CD8-positive, alpha-beta memory T cell (primary cell): ENCODE measurements around the gene HSD17B8. TPM values are rescaled to one million over a fixed set of nuclear protein-coding genes. Genes with fewer than 3 reads are reported as not detected.

ENCODE experiments used
- CTCF ChIA-PET: fragments of 350-600 bp; sonication (Branson Sonifier 250); formaldehyde crosslinking; loops from one replicate; lab custom pipeline; 2021; ENCODE audit warnings: antibody characterized with exemption; lab: Charles Lee
- POLR2A ChIA-PET: fragments of 350-600 bp; sonication (Branson Sonifier 250); formaldehyde crosslinking; loops from one replicate; lab custom pipeline; 2021; ENCODE audit warnings: antibody characterized with exemption; lab: Charles Lee
- DNase-seq, 5 donors: peaks; one replicate each; pipeline versions ENCODE4 v3.0.0 to v3.0.0-alpha.2; 2020 to 2022; ENCODE audit warnings: mixed read lengths in 1 of 5
- H3K27ac ChIP-seq: one replicate; pipeline ENCODE4 v1.7.0; 2013; ENCODE audit warnings: low read depth, mild to moderate bottlenecking, low read length, moderate library complexity
- H3K27me3 ChIP-seq: 2 replicates; pipeline ENCODE4 v1.7.0; 2013; ENCODE audit warnings: low read length, mild to moderate bottlenecking; ENCODE audit not compliant: insufficient read depth, poor library complexity, severe bottlenecking
- H3K36me3 ChIP-seq: 2 replicates; pipeline ENCODE4 v1.7.0; 2013; ENCODE audit warnings: mild to moderate bottlenecking, low read length, moderate library complexity; ENCODE audit not compliant: insufficient read depth
- H3K4me1 ChIP-seq: 2 replicates; pipeline ENCODE4 v1.7.0; 2013; ENCODE audit warnings: mild to moderate bottlenecking, low read length, moderate library complexity; ENCODE audit not compliant: insufficient read depth
- H3K4me3 ChIP-seq: 2 replicates; pipeline ENCODE4 v1.7.0; 2013; ENCODE audit warnings: mild to moderate bottlenecking, low read length
- H3K9me3 ChIP-seq: 2 replicates; pipeline ENCODE4 v1.7.0; 2013; ENCODE audit warnings: mild to moderate bottlenecking, low read length
- H3K27ac Mint-ChIP-seq, 8 donors: one replicate each; pipeline ENCODE4 v1.8.0; 2020 to 2021; ENCODE audit warnings: mixed read lengths in 8 of 8, mild to moderate bottlenecking in 6 of 8, inconsistent platforms in 3 of 8, moderate library complexity in 3 of 8
- H3K27me3 Mint-ChIP-seq, 2 donors: one replicate each; pipeline ENCODE4 v1.8.0; 2020 to 2021; ENCODE audit warnings: mixed read lengths in 2 of 2, mild to moderate bottlenecking in 1 of 2, moderate library complexity in 1 of 2
- H3K36me3 Mint-ChIP-seq, 3 donors: one replicate each; pipeline ENCODE4 v1.8.0; 2020 to 2021; ENCODE audit warnings: mixed read lengths in 3 of 3, inconsistent platforms in 1 of 3, mild to moderate bottlenecking in 1 of 3
- H3K4me1 Mint-ChIP-seq, 3 donors: one replicate each; pipeline ENCODE4 v1.8.0; 2020 to 2021; ENCODE audit warnings: mixed read lengths in 3 of 3, inconsistent platforms in 1 of 3, mild to moderate bottlenecking in 1 of 3
- H3K4me3 Mint-ChIP-seq, 7 donors: one replicate each; pipeline ENCODE4 v1.8.0; 2020 to 2021; ENCODE audit warnings: mixed read lengths in 7 of 7, mild to moderate bottlenecking in 6 of 7, moderate library complexity in 4 of 7, inconsistent platforms in 2 of 7
- H3K9me3 Mint-ChIP-seq, 5 donors: one replicate each; pipeline ENCODE4 v1.8.0; 2020 to 2022; ENCODE audit warnings: mixed read lengths in 5 of 5, mild to moderate bottlenecking in 3 of 5, moderate library complexity in 2 of 5, inconsistent platforms in 1 of 5
- polyA plus RNA-seq: library from polyadenylated mRNA; unstranded; fragments of 300-500 nt; fragmentation: Illumina TruSeq; gene quantifications from one replicate; pipeline ENCODE4 v1.2.3, GENCODE V29; 2021
- total RNA-seq, 2 experiments: library from RNA; stranded (reverse); gene quantifications; one replicate each; pipeline ENCODE4 v1.2.3, GENCODE V29; 2021

Gene HSD17B8
- total and polyA plus RNA-seq, 3 experiments from 2014 or later = 21.3 to 50.7 (median 23.5) TPM

DNA sequence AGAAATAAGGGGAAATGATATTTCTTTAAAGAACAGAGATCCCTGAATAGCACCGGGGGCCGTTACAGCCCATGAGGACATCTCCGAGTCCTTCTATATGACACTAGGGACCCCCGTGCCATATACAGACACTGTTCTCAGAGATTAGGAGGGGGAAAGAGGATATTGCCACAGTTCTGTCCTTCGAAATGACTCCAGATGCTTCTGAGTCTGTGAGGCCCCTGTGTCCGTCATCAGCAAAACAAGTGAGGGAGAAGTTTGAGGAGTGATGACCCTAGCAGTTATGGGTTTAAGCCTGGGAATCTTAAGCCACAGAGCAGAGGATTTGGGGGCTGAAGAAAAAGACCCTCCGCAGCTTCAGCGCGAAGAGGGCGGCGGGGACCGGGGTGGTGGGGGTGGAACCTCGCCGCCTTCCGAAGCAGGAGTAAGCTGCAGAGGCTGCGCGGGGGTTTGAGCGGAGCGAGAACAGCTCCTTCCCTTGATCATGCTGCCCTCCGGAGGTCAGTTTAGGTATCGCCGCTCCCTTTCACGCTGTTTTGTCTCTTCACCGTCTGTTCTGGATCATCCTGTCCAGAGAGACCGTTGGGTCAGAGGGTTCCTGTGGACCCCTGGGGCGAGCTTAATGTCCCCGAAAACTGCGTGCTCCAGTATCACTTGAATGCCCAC, 43.7 kb downstream of the HSD17B8 start:
- peak overlapping the region; percentile 82 to 96 (median 89) for H3K4me3 Mint-ChIP-seq
- Histone ChIP-seq H3K36me3 (peaks cover 7% of the 10 kb centered on the region), H3K4me3 (peak overlapping the region; percentile 70), H3K9me3 (no peaks in the 10 kb centered on the region), H3K27me3 (no peaks in the 10 kb centered on the region), H3K27ac (peak overlapping the region; percentile 90), H3K4me1 (peaks cover 24% of the 10 kb centered on the region)
- no peaks in the 10 kb centered on the region for H3K9me3 Mint-ChIP-seq
- peak; percentile 81 to 91 (median 87) for DNase-seq
- peaks cover 0 to 27% (median 13%) of the 10 kb centered on the region in 3 donors for H3K36me3 Mint-ChIP-seq
- POLR2A ChIA-PET = interaction anchor here (0.5 to 4.4 kb wide), 13 partner anchors 23 to 533 kb away, joined by 3 to 24 read pairs (median 6); partner anchors contain the start of genes B3GALT4, HSD17B8, RING1 and RPS18
- H3K27ac Mint-ChIP-seq = peak overlapping the region; percentile 95 to 99 (median 98)
- CTCF ChIA-PET = interaction anchor here (0.7 to 4.8 kb wide), 49 partner anchors 10 to 276 kb away, joined by 3 to 101 read pairs (median 5); partner anchors contain the start of genes B3GALT4, CUTA, HLA-DPA1 and HLA-DPB1
- peaks cover 32 to 42% (median 38%) of the 10 kb centered on the region in 3 donors for H3K4me1 Mint-ChIP-seq
- peaks cover 2 to 8% of the 10 kb centered on the region in 2 donors for H3K27me3 Mint-ChIP-seq

DNA sequence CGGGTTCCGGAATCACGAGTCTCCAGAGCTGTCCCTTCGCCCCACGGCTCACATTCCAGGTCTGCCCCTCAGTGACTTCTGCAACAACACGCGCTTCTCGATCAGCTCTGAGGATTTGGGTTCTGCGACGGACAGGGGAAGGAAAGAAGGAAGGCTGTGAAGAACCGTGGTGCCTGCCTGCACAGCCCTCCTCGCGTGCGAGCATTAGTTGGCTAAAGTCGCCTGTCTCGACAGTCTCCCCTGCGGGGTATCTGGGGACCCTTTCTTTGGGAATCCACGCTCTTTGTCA, 44.1 kb downstream of the HSD17B8 start:
- Mint-ChIP-seq H3K4me1 (peaks cover 32 to 42% (median 38%) of the 10 kb centered on the region in 3 donors), H3K27ac (peak overlapping the region; percentile 95 to 99 (median 98)), H3K4me3 (peak overlapping the region; percentile 82 to 96 (median 89)), H3K27me3 (peaks cover 2 to 4% of the 10 kb centered on the region in 2 donors), H3K36me3 (peaks cover 0 to 27% (median 13%) of the 10 kb centered on the region in 3 donors), H3K9me3 (no peaks in the 10 kb centered on the region)
- H3K27ac ChIP-seq = peak overlapping the region; percentile 90
- H3K27me3 ChIP-seq = no peaks in the 10 kb centered on the region
- peak overlapping the region; percentile 70 for H3K4me3 ChIP-seq
- H3K9me3 ChIP-seq = no peaks in the 10 kb centered on the region
- DNase-seq = peak in 1 of 5 donors; percentile 18
- ChIA-PET POLR2A (interaction anchor here (0.5 to 4.4 kb wide), 12 partner anchors 22 to 532 kb away, joined by 3 to 24 read pairs (median 8); partner anchors contain the start of genes B3GALT4, HSD17B8, RGL2 and RING1), CTCF (interaction anchor here (0.7 to 4.8 kb wide), 46 partner anchors 10 to 277 kb away, joined by 3 to 101 read pairs (median 5); partner anchors contain the start of genes B3GALT4, CUTA, HLA-DPA1 and HLA-DPB1)
- peaks cover 7% of the 10 kb centered on the region for H3K36me3 ChIP-seq
- peaks cover 24% of the 10 kb centered on the region for H3K4me1 ChIP-seq

DNA sequence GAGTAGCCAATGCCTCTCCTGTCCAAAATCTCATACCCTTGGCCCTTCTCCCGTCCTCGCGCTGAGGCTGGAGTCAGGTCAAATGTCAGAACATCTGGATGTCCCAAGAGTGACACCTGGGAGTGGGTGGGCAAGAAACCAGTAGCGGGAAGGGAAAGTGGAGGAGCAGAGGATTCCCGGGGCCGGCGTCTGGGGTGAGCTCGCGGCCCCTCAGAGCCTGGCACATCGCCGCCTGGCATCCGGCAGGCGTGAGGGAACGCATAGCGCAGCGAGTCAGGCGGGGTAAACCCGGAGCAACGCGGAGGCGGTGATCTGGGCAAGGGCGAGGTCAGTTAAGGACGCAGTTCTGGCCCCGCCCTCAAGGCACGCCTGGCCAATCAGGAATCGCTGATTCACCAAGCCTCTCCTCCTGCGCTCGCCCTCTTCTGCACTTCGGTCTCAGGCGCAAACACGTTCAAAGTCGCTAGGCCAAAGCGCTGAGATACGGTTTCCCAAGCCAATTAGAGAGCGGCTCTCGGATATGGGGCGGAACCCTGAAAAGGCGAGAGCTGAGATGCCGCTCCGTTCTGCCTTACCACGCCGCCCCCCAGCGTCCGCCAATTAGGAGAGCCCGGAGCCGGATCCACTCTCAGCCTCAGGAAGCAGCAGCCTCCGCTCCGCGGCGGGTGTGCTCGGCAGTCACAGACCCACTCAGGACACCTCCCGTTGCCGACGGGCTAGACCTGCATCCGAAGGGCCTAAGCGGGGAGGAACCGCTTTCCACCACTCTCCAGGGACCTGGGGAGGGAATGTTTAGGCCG, 44.7 kb downstream of the HSD17B8 start:
- peak overlapping the region; percentile 90 for H3K27ac ChIP-seq
- POLR2A ChIA-PET = interaction anchor here (0.5 to 4.4 kb wide), 17 partner anchors 15 to 277 kb away, joined by 3 to 26 read pairs (median 7); partner anchors contain the start of genes B3GALT4, HSD17B8, PFDN6 and RGL2
- H3K27ac Mint-ChIP-seq = peak overlapping the region; percentile 95 to 99 (median 98)

DNA sequence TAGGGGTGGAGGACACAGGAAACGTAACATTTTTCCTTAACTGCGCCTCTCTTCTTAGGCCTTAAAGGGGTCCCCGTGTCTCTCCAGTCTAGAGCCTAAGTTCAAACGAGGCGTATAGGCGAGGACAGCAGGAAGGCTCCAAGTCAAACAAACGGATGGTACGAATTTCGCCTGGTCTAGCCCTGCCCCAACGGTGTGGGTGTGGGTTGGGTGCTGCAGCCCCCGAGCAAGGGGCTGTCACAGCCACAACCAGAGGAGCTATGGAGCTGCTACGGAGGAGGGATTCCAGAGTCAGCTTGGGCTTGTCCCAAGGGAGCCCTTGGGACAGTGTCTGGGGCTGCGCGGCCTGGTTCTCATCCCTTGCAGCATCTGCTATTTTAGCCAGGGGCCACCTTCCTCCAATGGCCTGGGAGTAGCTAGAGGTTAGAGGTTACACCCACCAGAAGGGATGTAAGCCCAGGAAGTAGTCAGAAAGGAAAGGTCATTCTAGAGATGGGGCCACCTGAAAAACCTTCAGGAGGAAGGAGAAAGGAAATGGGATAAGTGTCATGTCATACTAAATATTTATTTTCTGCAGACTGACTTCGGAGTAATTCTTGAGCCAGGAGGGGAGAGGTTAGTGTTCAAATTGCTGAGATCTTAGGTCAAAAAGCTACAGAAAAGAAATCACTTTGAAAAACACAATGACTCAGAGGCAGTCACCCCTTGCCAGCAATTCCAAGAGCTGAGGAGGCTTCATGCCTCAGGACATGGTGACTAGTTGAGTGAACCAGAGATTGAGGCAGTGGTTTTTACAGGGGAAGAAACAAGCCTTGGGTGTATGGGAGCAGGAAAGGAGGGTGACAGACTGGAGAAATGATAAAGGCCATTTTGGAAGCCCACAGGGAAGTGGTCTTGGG, 45.5 kb downstream of the HSD17B8 start:
- ChIA-PET POLR2A (interaction anchor here (0.5 to 4.4 kb wide), 14 partner anchors 14 to 278 kb away, joined by 3 to 26 read pairs (median 6); partner anchors contain the start of genes B3GALT4, HSD17B8, PFDN6 and RING1), CTCF (interaction anchor here (0.9 to 4.8 kb wide), 13 partner anchors 11 to 168 kb away, joined by 3 to 101 read pairs (median 7); partner anchors contain the start of genes CUTA, RGL2, RPS18 and VPS52)
- H3K36me3 Mint-ChIP-seq = peaks cover 0 to 31% (median 13%) of the 10 kb centered on the region in 3 donors
- Histone ChIP-seq H3K27me3 (no peaks in the 10 kb centered on the region), H3K36me3 (peaks cover 7% of the 10 kb centered on the region), H3K9me3 (no peaks in the 10 kb centered on the region), H3K27ac (peak overlapping the region; percentile 89), H3K4me3 (peak overlapping the region; percentile 74), H3K4me1 (peaks cover 24% of the 10 kb centered on the region)
- H3K4me3 Mint-ChIP-seq = peak overlapping the region; percentile 82 to 96 (median 89)
- H3K9me3 Mint-ChIP-seq = no peaks in the 10 kb centered on the region
- H3K27me3 Mint-ChIP-seq = peaks cover 2 to 4% of the 10 kb centered on the region in 2 donors
- peak overlapping the region; percentile 95 to 98 (median 98) for H3K27ac Mint-ChIP-seq
- peaks cover 32 to 42% (median 38%) of the 10 kb centered on the region in 3 donors for H3K4me1 Mint-ChIP-seq
- no peak for DNase-seq

More for the DNA sequence above, 44.7 kb downstream of the HSD17B8 start:
- Mint-ChIP-seq H3K4me3 (peak overlapping the region; percentile 82 to 96 (median 89)), H3K9me3 (no peaks in the 10 kb centered on the region), H3K36me3 (peaks cover 0 to 28% (median 13%) of the 10 kb centered on the region in 3 donors), H3K4me1 (peaks cover 32 to 42% (median 38%) of the 10 kb centered on the region in 3 donors), H3K27me3 (peaks cover 2 to 4% of the 10 kb centered on the region in 2 donors)
- Histone ChIP-seq H3K9me3 (no peaks in the 10 kb centered on the region), H3K4me3 (peak overlapping the region; percentile 74), H3K4me1 (peaks cover 24% of the 10 kb centered on the region), H3K27me3 (no peaks in the 10 kb centered on the region), H3K36me3 (peaks cover 7% of the 10 kb centered on the region)
- peak; percentile 95 to 98 (median 96) for DNase-seq
- CTCF ChIA-PET = interaction anchor here (0.7 to 4.8 kb wide), 45 partner anchors 11 to 277 kb away, joined by 3 to 101 read pairs (median 5); partner anchors contain the start of genes B3GALT4, CUTA, HLA-DPA1 and HLA-DPB1

DNA sequence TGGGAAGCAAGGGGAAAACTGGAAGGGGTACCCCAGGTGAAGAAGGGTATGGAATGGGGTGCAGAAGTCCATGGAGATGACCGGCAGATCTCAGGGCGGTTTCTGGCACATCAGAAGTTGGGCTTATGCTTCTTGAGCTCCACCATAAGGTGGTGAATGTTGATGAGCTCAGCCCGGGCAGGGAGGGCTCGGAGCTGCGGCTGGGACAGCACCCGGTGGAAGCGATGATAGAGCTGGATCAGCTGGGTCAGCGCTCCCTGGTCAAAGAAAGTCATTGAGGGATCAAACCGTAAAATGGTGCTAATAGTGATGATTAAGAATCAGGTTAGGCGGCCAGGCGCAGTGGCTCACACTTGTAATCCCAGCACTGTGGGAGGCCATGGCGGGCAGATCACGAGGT, 46.3 kb downstream of the HSD17B8 start:
- no peak for DNase-seq
- peaks cover 2 to 4% of the 10 kb centered on the region in 2 donors for H3K27me3 Mint-ChIP-seq
- peaks cover 7% of the 10 kb centered on the region for H3K36me3 ChIP-seq
- H3K4me3 ChIP-seq = no peak overlapping the region
- H3K27ac ChIP-seq = no peak overlapping the region
- H3K36me3 Mint-ChIP-seq = peaks cover 0 to 34% (median 13%) of the 10 kb centered on the region in 3 donors
- no peaks in the 10 kb centered on the region for H3K27me3 ChIP-seq
- H3K9me3 ChIP-seq = no peaks in the 10 kb centered on the region
- H3K27ac Mint-ChIP-seq = peak overlapping the region in 6 of 8 donors; percentile 34 to 98 (median 97)
- POLR2A ChIA-PET = interaction anchor here (1.0 to 4.4 kb wide), 3 partner anchors 21 to 93 kb away, joined by 3 to 26 read pairs (median 24); partner anchors contain the start of genes B3GALT4, RPS18 and VPS52
- H3K4me3 Mint-ChIP-seq = peak overlapping the region in 6 of 7 donors; percentile 59 to 94 (median 86)
- H3K4me1 Mint-ChIP-seq = peaks cover 32 to 42% (median 38%) of the 10 kb centered on the region in 3 donors
- H3K9me3 Mint-ChIP-seq = no peaks in the 10 kb centered on the region
- peaks cover 24% of the 10 kb centered on the region for H3K4me1 ChIP-seq
- CTCF ChIA-PET = interaction anchor here (2.3 to 4.8 kb wide), 3 partner anchors 10 to 90 kb away, joined by 13 to 101 read pairs (median 33); partner anchors contain the start of genes RPS18 and VPS52

DNA sequence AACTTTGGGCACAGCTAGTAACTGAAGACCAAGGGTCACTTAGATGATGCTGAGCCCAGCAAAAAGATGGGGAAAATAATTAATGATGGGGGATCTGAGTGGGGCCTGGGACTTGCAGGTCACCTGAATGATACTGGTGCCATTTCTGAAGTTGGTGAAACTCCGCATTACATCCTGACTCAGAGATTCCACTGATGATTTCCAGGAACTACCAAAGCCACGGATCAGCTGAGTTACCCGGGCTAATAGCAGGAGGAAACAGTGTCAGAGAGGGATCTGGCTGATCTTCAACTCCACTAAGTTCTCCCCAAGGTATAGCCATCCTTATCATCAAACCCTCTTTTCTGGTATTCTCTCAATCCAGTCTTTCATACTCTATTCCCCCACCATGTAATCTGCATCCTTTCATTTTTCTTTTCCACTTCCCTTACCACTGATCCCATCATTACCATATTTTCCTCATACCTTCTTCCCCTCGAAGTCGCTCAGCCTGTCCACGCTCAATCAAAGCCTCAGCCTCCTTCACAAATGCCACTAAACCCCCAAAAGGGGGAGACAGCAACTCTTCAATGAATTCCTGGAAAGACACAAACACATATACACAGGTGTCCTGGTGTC, 47.0 kb downstream of the HSD17B8 start:
- no peaks in the 10 kb centered on the region for H3K27me3 ChIP-seq
- H3K9me3 Mint-ChIP-seq = no peaks in the 10 kb centered on the region
- H3K36me3 ChIP-seq = peaks cover 7% of the 10 kb centered on the region
- DNase-seq = no peak
- H3K4me1 ChIP-seq = peaks cover 24% of the 10 kb centered on the region
- POLR2A ChIA-PET = interaction anchor here (4.4 kb wide), 1 partner anchor 26 kb away, joined by 24 read pairs; the partner anchor contains the start of gene B3GALT4
- peak overlapping the region in 6 of 7 donors; percentile 1 to 71 (median 46) for H3K4me3 Mint-ChIP-seq
- H3K27ac Mint-ChIP-seq = peak overlapping the region in 7 of 8 donors; percentile 48 to 83 (median 64)
- CTCF ChIA-PET = interaction anchor here (4.7 to 4.8 kb wide), 2 partner anchors 20 to 91 kb away, joined by 33 to 101 read pairs; partner anchors contain the start of genes RPS18 and VPS52
- H3K27me3 Mint-ChIP-seq = peaks cover 2 to 3% of the 10 kb centered on the region in 2 donors
- H3K4me3 ChIP-seq = no peak overlapping the region
- H3K27ac ChIP-seq = no peak overlapping the region
- H3K4me1 Mint-ChIP-seq = peaks cover 32 to 42% (median 38%) of the 10 kb centered on the region in 3 donors
- no peaks in the 10 kb centered on the region for H3K9me3 ChIP-seq
- peaks cover 0 to 38% (median 13%) of the 10 kb centered on the region in 3 donors for H3K36me3 Mint-ChIP-seq
